ENCODE measurements around the gene AFF3.
"Not testable (repeated sequence)": the region's sequence is repeated elsewhere in the genome, so short reads cannot be mapped to it uniquely, and the experiment has no call there.

Gene AFF3

DNA sequence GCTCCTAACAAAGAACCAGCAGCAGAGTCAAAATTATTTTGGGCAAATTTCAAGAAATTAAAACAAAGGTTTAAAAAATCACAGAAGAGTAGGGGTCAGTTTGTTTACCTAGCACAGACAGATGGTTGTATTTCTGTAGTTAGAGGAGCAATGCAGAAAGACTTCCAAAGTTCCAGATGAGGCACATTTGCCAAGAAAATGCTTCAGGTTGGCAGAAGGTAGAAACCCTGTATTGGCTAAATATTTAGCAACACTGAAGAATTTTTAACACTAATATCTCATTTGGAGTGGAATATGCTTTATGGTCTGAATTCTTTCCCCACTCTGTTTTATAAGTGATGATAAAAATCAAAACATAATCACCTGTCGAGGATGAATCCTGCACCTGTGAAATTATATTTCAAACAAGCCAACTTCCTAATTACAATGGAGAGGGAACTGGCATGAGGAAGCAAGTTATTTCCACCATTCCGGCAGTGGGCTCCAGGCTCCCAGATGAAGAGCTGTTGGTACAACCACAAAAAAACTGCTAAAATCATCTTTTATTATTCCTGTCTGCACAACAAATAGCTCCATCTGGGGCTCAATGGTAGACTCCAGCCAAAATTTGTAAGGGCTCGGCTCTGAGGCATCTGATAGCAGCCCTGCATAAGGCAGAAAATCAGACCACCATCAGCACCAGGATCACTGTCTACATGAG, 366.0 kb downstream of the AFF3 start:
- peak overlapping the region; percentile 8; the same call in 1 of the 2 replicates for H3K4me2 ChIP-seq
- no peak for TF ChIP-seq Cebpa-rat (IDR thresholded peaks at IDR 0.05)

DNA sequence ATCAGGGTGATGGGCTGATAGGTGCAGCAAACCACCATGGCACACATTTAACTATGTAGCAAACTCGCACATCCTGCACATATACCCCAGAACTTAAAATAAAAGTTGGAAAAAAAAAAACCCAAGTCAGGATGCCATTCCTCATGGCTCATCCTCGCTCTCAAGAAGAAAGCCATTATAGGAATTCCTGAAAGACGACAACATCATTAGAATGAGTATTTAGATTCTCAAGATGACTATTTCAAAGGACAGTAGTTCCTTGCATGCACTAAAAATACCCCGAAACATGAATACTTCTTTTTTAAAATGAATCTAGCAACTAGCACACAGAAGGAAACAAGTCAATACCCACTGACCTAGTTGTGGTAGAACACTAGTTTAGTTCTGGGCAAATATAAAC, 366.8 kb downstream of the AFF3 start:
- peaks cover 43% of the 10 kb centered on the region for H3K4me1 ChIP-seq
- H3K9ac ChIP-seq: no peak overlapping the region
- H3K9me3 ChIP-seq: peaks cover 41% of the 10 kb centered on the region
- H4K20me1 ChIP-seq: peaks cover 8% of the 10 kb centered on the region; the same call in 1 of the 2 replicates
- H3K36me3 ChIP-seq: peaks cover 16% of the 10 kb centered on the region; the same call in 1 of the 2 replicates
- H3K27me3 ChIP-seq: no peaks in the 10 kb centered on the region
- no peak overlapping the region for H3K4me3 ChIP-seq
- TF ChIP-seq Cebpa-rat (IDR thresholded peaks at IDR 0.05): no peak
- H3K27ac ChIP-seq: no peak overlapping the region
- H3K4me2 ChIP-seq: peak overlapping the region; percentile 8; the same call in 1 of the 2 replicates

More for the DNA sequence above, 366.0 kb downstream of the AFF3 start:
- Histone ChIP-seq H3K9ac (no peak overlapping the region), H3K4me1 (peaks cover 43% of the 10 kb centered on the region), H3K4me3 (no peak overlapping the region), H3K36me3 (peaks cover 16% of the 10 kb centered on the region; the same call in 1 of the 2 replicates), H3K27ac (no peak overlapping the region), H4K20me1 (peaks cover 8% of the 10 kb centered on the region; the same call in 1 of the 2 replicates), H3K27me3 (no peaks in the 10 kb centered on the region), H3K9me3 (peaks cover 38% of the 10 kb centered on the region)

DNA sequence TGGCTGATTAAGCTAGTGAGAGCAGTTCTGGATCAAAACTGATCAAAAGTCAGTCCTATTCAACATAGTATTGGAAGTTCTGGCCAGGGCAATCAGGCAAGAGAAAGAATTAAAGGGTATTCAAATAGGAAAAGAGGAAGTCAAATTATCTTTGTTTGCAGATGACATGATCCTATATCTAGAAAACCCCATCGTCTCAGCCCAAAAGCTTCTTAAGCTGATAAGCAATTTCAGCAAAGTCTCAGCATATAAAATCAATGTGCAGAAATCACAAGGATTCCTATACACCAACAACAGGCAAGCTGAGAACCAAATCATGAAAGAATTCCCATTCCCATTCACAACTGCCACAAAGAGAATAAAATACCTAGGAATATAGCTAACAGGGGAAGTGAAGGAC, 368.7 kb downstream of the AFF3 start:
- H3K27ac ChIP-seq: 0 out of 2 replicates have a peak overlapping the region, but pooled peaks have one; percentile 52
- H3K36me3 ChIP-seq: peaks cover 24% of the 10 kb centered on the region; the same call in 1 of the 2 replicates
- peaks cover 45% of the 10 kb centered on the region for H3K9me3 ChIP-seq
- H3K9ac ChIP-seq, H4K20me1 ChIP-seq, H3K4me3 ChIP-seq, H3K27me3 ChIP-seq: not testable (repeated sequence)
- peak overlapping the region; percentile 77 for H3K4me2 ChIP-seq
- peaks cover 53% of the 10 kb centered on the region for H3K4me1 ChIP-seq

DNA sequence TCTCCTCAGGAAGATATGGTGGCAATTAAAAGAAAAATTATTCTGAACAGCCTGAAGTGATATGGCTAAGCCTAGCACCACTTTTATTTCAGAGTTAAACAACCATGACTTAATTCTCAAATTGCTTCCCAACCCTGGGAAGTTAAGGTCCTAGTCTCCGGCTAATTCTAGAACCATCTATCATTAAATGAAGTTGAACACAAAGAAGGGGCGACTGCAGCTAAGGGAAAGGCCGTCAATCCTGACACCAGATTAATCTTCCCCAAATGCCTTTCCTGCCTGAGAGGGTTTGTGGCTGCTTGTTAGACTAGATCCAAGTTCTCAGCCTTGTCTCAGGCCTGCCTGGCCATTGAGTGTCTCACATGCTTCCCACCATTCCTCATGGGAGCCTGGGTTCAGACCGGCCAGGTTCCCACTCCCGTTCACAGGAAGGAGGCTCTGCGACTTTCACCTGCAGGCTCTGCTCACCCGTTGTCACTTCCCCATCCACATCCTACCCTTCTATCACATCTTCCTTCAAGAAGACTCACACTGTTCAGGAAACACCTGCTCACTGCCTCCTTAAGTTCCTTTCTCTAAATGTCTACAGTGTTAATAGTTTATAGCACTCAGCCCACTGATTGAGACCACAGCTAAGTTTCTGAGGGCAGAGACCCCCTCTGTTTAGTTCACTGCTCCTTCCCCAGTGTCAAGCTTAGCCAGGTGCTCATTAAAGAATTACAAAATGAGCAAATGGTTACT, 369.6 kb downstream of the AFF3 start:
- no peak for TF ChIP-seq Cebpa-rat (IDR thresholded peaks at IDR 0.05)
- Histone ChIP-seq H3K27me3 (no peaks in the 10 kb centered on the region), H4K20me1 (peaks cover 8% of the 10 kb centered on the region; the same call in 1 of the 2 replicates), H3K9ac (peak overlapping the region; percentile 34; the same call in 1 of the 2 replicates), H3K4me2 (peak overlapping the region; percentile 77), H3K36me3 (peaks cover 17% of the 10 kb centered on the region; the same call in 1 of the 2 replicates), H3K9me3 (peaks cover 40% of the 10 kb centered on the region), H3K27ac (peak overlapping the region; percentile 52), H3K4me1 (peaks cover 53% of the 10 kb centered on the region), H3K4me3 (no peak overlapping the region)

DNA sequence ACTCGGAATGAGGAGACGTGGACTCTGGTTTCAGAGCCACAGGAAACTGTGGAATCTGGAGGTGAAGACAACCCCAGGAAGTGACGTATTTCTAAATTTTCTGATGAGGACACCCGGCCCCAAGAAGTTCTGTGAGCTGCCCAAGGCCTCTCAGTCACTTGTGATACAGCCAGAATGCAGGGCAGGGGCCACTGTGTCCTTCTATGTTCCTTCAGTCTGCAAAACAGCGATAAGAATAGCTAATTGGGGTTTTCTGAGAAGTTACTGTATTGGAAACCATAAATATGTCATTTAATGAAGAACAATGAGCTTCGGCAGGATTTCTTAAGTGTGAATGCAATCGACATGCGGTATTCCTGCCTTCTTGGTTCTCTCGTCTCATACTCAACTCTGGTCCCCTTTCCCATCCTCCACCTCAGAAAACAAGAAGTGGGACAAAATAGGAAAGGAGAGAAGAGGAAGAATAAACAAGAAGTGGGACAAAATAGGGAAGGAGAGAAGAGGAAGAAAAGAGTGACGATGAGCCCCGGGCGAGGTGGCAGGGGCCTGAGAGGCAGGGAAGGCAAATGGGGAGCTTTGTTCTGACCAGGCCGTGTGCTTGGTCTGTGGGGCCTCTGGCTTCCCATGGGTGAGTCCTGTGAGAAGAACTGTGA, 370.6 kb downstream of the AFF3 start:
- H4K20me1 ChIP-seq: peaks cover 8% of the 10 kb centered on the region; the same call in 1 of the 2 replicates
- H3K36me3 ChIP-seq: peaks cover 8% of the 10 kb centered on the region; the same call in 1 of the 2 replicates
- H3K9me3 ChIP-seq: peaks cover 40% of the 10 kb centered on the region
- TF ChIP-seq Cebpa-rat (IDR thresholded peaks at IDR 0.05): no peak
- H3K27ac ChIP-seq: peak overlapping the region; percentile 15; the same call in 1 of the 2 replicates
- H3K27me3 ChIP-seq: no peaks in the 10 kb centered on the region
- H3K4me1 ChIP-seq: peaks cover 49% of the 10 kb centered on the region
- H3K4me2 ChIP-seq: peak overlapping the region; percentile 77
- H3K9ac ChIP-seq: no peak overlapping the region
- H3K4me3 ChIP-seq: no peak overlapping the region

DNA sequence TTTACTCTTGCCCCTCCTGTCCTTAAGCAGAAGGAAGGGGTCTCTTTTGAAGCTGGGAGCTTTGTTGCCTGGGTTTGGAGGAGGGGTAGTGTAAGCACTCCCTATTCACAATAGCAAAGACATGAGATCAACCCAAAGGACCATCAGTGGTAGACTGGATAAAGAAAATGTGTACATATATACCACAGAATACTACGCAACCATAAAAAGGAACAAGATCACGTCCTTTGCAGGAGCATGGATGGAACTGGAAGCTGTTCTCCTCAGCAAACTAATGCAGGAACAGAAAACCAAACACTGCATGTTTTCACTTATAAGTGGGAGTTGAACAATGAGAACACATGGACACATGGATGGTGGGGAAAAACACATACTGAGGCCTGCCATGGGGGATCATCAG, 371.5 kb downstream of the AFF3 start:
- no peak overlapping the region for H3K4me3 ChIP-seq
- peaks cover 40% of the 10 kb centered on the region for H3K9me3 ChIP-seq
- H4K20me1 ChIP-seq: peaks cover 8% of the 10 kb centered on the region; the same call in 1 of the 2 replicates
- no peak overlapping the region for H3K27ac ChIP-seq
- TF ChIP-seq Cebpa-rat (IDR thresholded peaks at IDR 0.05): no peak
- peaks cover 40% of the 10 kb centered on the region for H3K4me1 ChIP-seq
- H3K4me2 ChIP-seq: no peak overlapping the region
- peaks cover 7% of the 10 kb centered on the region; the same call in 1 of the 2 replicates for H3K36me3 ChIP-seq
- no peak overlapping the region for H3K9ac ChIP-seq
- H3K27me3 ChIP-seq: no peaks in the 10 kb centered on the region

DNA sequence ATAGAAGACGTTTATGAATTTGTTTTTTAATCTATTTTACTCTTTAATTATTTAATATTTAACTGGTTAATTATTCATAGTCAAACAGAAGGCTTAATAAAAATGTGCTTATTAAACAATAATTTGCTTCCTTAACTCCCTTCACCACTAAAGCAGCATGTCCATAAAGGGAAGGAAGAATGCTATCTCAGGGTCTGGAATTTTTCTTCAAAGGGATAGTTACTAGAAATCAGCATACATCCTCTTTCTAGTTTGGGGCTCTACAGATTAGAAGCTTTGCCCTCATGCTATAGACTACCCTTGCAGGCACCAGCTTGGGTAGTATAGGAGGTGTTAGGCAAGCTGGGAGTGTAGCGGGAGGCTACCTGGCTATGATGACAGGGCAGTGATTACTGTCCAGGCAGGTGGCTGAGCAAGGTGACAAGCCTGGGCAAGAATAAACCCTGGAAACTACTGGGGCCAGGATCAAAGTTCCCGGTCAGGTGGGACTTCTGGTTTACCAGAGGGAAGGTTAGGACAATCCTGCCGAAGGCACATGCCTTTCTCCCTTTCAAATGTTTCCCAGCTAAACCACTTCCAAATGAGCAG, 376.6 kb downstream of the AFF3 start:
- no peaks in the 10 kb centered on the region for H4K20me1 ChIP-seq
- TF ChIP-seq Cebpa-rat (IDR thresholded peaks at IDR 0.05): no peak
- H3K36me3 ChIP-seq: peaks cover 7% of the 10 kb centered on the region; the same call in 1 of the 2 replicates
- H3K9me3 ChIP-seq: peaks cover 24% of the 10 kb centered on the region
- H3K4me2 ChIP-seq: no peak overlapping the region
- H3K4me3 ChIP-seq: no peak overlapping the region
- peaks cover 9% of the 10 kb centered on the region for H3K4me1 ChIP-seq
- H3K27me3 ChIP-seq: no peaks in the 10 kb centered on the region
- H3K9ac ChIP-seq: no peak overlapping the region
- no peak overlapping the region for H3K27ac ChIP-seq

DNA sequence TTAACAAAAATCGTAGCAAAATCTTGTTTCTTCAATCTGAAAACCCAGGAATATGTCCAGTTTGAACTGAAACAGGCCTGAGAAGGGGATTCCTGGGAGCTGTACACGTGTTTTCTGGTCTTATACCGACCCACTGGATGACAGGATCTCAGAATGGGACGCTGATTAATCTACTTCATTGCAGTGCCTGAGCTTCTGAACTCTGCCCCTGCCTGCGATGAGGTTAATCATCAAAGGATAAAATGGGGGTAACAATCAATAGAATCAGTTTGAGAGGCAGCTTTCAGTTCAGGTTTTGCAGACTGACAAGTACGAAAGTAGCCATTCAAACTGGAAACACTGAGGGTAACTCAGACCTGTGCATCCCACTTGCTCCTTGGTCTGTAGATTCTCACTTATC, 378.6 kb downstream of the AFF3 start:
- H3K4me3 ChIP-seq: no peak overlapping the region
- no peak overlapping the region for H3K27ac ChIP-seq
- no peak overlapping the region for H3K4me2 ChIP-seq
- no peaks in the 10 kb centered on the region for H4K20me1 ChIP-seq
- peaks cover 3% of the 10 kb centered on the region; the same call in 1 of the 2 replicates for H3K9me3 ChIP-seq
- H3K4me1 ChIP-seq: no peaks in the 10 kb centered on the region
- no peaks in the 10 kb centered on the region for H3K36me3 ChIP-seq
- TF ChIP-seq Cebpa-rat (IDR thresholded peaks at IDR 0.05): no peak
- no peaks in the 10 kb centered on the region for H3K27me3 ChIP-seq
- no peak overlapping the region for H3K9ac ChIP-seq

DNA sequence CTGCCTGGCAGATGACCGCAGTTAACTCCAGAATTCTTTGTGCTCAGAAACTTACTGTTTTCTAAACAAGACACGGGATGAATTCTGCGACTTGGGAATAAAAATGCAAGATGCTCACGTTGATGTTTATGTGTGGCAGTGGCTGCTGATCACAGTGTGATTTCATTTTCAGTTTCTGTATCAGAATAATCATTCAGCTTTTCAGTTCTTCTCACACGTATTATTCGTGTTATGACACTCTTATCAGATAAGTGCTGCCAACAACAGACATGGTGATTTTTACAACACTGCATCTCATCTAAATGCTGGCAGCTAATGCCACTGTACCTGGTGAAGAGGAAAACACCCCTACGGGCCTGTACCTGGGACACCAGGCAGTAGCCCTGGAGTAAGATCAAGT, 379.7 kb downstream of the AFF3 start:
- TF ChIP-seq Cebpa-rat (IDR thresholded peaks at IDR 0.05): no peak
- H3K36me3 ChIP-seq: no peaks in the 10 kb centered on the region

More for the DNA sequence above, 379.7 kb downstream of the AFF3 start:
- Histone ChIP-seq H3K9ac (no peak overlapping the region), H3K27ac (no peak overlapping the region), H4K20me1 (no peaks in the 10 kb centered on the region), H3K4me3 (no peak overlapping the region), H3K27me3 (no peaks in the 10 kb centered on the region), H3K4me1 (peaks cover 7% of the 10 kb centered on the region; the same call in 1 of the 2 replicates), H3K4me2 (no peak overlapping the region), H3K9me3 (no peaks in the 10 kb centered on the region)

All from BLaER1 (cell line).